T1000 (cell line): ENCODE data around the gene NMRAL1.

Source experiments
- DNase-seq: peaks from one replicate; lab custom pipeline; 2025; ENCODE audit warnings: mixed read lengths; lab: John Stamatoyannopoulos, UW

Gene NMRAL1

DNA sequence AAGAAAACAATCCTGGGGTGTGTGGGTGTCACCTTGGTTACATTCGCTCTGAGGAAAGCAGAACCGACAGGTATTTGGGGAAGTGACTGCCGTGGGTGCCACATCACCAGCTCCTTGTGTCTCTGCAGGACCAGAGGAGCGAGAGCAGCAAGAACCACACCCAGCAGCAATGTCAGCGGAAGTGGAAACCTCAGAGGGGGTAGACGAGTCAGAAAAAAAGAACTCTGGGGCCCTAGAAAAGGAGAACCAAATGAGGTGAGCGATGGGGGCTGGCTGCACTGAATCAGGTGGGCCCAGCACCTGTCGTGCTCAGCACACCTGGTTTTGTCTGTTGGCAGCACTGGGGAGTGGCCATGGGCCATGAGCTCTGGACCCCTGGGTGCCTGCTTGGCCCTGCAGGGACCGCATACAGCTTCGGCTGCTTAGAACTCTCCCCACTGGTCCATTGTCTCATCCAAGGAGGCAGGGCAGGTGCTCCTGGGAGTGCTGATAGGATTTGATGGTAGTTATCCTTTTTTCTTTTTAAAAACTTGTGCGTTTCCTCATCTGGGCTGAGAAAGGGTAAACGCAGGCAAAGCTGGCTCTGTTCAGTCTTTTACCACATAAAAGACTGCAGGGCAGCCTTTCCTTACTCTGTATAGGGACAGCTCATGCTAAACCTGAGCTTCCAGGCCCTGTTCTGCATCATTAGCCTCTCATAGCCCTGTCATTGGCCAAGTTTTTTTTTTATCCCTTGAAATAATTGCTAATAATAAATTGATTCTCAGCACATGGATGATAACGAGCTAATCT, 31.1 kb upstream of the NMRAL1 start:
- no peak for DNase-seq

GRCh38 chr16:4501071-4501478, 26.6 kb upstream of the NMRAL1 start:
- DNase-seq, result no peak

GRCh38 chr16:4500272-4500671, 25.8 kb upstream of the NMRAL1 start:
- peak; percentile 28 for DNase-seq

- DNase-seq, result no peak
These were observed 24.8 kb upstream of the NMRAL1 start for GRCh38 chr16:4499196-4499555.

DNA sequence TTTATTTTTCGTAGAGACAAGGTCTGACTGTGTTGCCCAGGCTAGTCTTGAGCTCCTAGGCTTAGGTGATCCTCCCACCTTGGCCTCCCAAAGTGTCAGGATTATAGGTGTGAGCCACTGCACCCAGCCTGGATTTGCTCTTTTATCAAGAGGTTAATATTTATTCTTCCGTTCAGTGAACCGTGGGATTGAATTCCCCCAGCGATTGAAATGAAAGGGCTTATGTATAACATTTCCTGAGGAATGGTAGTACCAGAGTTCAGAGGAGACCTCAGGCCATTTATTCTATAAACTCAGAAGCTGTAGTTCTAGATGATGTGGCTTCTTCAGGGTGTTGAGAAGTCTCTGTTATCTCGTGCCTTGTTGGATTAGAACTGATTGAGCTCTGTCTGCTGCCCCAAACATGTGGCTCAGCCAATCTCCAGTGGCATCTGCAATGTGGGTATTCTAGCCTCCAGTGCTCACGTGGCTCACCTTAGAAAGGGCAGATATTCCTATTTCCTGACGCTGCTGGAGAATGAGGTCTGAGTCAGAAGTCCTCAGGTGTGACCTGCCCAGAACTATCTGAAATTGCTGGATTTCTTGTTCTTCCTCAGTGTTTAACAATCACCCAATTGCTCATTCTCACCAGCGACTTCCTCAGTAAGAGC, 24.2 kb upstream of the NMRAL1 start:
- no peak for DNase-seq

GRCh38 chr16:4496305-4496704, 21.9 kb upstream of the NMRAL1 start:
- DNase-seq, result no peak

DNA sequence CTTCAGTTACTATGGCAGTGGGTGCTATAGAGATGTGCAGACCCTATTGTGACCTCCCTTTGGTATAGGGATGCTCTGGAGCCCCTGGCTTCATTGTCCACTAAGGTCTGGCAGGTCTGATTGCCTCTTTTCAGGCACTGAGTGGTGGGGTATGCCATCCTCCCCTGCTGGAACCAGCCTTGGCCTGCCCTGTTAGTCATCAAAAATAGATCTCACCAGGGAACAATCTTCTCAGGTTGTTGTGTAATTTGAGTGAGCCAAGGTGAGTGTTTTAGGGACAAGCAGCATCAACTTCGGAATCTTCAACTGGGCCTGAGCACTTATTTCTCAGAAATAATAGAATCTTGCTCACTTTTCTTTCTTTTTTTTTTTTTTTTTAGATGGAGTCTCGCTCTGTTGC, 21.3 kb upstream of the NMRAL1 start:
- no peak for DNase-seq

DNA sequence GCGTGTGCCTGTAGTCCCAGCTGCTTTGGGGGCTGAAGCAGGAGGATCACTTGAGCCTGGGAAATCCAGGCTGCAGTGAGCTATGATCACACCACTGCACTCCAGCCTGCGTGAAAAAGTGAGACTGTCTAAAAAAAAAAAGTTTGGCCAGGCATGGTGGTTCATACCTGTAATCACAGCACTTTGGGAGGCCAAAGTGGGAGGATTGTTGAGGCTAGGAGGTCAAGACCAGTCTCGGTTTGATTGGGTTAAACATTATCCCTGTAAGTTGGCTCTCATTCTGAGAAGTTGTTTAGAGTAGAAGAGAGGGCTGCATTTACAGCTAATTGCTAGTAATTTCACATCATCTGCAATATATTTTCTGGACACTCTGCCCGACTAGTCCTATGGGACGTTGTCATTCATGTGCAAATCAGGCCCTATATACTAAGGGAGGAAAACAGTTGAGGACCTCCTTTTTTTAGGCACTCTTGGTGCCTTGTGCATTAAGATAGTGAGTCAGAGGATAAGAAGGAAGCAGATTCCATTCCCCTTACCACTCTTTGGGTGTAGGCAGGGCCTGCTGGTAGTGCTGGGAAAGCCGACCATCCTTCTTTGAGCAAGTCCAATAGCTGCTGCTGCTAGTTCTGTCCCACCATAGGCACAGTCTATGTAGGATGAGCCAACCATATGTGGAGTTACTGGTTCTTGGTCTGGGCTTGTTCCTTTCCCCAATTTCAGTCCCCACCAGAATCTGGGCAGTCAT, 20.5 kb upstream of the NMRAL1 start:
- DNase-seq, result no peak

GRCh38 chr16:4491898-4492297, 17.5 kb upstream of the NMRAL1 start:
- DNase-seq, result no peak

DNA sequence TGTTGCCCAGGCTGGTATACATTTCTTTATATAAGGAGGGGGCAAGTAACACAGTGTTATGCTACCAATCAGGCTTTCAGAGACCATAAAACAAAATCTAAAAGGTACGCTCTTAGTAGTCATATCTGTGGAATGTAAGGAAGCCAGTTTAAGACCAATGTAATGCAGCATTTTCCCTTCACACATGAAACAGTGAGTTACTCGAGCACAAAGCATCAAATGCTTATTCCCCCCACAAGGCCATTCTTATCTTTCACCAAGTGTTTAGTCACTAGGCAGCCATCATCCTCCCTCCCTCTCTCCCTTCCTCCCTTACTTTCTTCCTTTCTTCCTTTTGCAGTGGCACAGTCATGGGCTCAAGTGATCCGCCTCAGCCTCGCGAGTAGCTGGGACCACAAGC, 14.6 kb upstream of the NMRAL1 start:
- no peak for DNase-seq

GRCh38 chr16:4488499-4488967, 14.1 kb upstream of the NMRAL1 start:
- no peak for DNase-seq

DNA sequence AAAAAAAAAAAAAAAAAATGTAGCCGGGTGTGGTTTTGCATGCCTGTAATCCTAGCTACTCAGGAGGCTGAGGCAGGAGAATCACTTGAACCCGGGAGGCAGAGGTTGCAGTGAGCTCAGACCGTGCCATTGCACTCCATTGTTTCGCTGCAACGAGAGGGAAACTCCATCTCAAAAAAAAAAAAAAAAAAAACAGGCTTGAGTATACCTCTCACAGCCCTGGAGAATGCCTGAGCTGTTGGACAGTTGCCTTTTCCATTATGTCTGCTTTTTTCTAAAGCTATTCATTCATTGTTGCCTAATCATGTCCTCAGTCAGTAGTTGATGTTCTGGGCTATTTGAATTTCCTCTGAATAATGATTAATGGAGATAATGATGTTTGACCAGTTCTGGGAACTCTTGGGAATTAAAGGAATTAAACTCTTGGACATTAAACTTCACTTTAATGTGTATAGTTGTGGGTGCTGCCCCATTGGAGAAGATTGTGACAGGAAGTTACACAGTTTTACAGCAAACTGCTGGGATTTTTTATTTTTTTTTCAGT, 13.6 kb upstream of the NMRAL1 start:
- DNase-seq, result no peak

DNA sequence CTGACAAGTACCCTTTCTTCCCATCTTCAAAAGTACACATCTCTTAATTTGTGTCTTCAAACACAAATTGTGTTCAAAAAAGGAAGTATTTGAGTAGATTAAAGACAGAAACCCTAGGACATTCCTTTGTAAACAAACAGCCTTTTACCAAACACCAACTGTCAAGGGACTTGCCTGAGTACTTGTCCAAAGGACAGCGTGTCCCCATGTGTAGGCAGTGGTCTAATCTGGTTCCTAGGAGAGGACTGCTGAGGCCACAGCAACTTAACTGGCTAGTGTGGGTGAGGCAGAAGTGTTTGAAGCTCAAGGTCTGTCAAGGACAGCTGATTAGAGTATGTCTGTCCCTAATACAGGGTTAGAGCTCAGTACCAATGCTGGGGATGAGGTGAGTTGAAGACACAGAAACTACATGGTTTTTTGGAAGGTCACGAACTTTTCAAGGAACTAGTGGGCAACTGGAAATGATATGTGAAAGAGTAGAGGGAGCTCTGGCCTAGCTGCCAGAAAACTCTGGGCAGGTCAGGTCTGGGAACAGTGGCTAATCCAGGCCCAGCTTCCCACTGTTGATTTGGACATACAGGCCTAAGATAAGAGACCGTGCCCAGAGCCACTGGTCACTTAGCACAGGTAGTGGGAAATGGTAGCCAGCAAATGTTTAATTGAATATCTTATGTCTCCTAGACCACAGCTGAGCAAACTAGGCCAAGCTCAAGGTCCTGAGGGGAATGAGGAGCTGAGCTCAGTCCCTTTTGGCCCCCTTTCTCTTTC, 11.9 kb upstream of the NMRAL1 start:
- DNase-seq, result no peak

DNA sequence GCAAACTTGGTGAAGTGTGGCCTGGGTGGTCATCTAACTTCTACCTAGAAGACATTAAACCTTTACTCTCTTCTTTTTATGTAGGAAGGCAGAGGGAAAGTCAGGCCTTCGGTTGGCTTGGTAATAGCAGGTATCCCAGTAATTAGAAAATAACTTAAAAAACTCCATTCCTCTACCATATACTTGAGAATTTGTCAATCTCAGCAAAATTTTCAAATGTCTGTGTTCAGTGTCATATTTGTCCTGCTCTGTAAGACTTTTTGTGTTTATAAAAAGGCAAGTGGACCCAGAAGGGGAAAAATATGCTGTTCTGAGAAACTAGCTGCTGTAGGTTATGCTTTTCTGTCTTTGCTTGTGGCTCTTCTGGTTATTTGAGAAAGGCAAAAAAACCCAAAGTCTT, 7.5 kb upstream of the NMRAL1 start:
- no peak for DNase-seq

GRCh38 chr16:4481526-4481925, 7.1 kb upstream of the NMRAL1 start:
- DNase-seq, result no peak

GRCh38 chr16:4477966-4478365, 3.5 kb upstream of the NMRAL1 start:
- DNase-seq, result no peak

- peak; percentile 89 for DNase-seq
These were observed 1.7 kb upstream of the NMRAL1 start, which contains the start of gene HMOX2 for GRCh38 chr16:4475880-4476788. TSS of gene HMOX2 (plus strand) at chr16:4476398. CDS start at chr16:4505525, 29,127 bp downstream.

- DNase-seq, result no peak
These were observed 1.5 kb downstream of the NMRAL1 start for GRCh38 chr16:4472880-4473279.

GRCh38 chr16:4471869-4472268, 2.6 kb downstream of the NMRAL1 start:
- no peak for DNase-seq

- no peak for DNase-seq
These were observed 5.5 kb downstream of the NMRAL1 start for GRCh38 chr16:4468972-4469371.

- DNase-seq, result no peak
These were observed 6.5 kb downstream of the NMRAL1 start for GRCh38 chr16:4467916-4468315.
